ENCODE data around the gene ACTL10.

GRCh38 chr20:33621717-33622400, 44.9 kb upstream of the ACTL10 start:
- TF ChIP-seq CTCF (conservative IDR thresholded peaks at IDR 0.05 in 1 of 2, IDR thresholded peaks at IDR 0.05 in 1 of 2; ENCODE audit: extremely low read depth in 1 of 2, insufficient read depth in 1 of 2, low read depth in 1 of 2, low read length in 2 of 2) (no peak), EZH2 (IDR thresholded peaks at IDR 0.05; ENCODE audit: borderline replicate concordance, low read length) (no peak)

All from mammary epithelial cell (primary cell).